Activated CD4-positive, alpha-beta memory T cell treated with anti-CD3 and anti-CD28 coated beads for 36 hours (primary cell): Measurements from ENCODE around the gene ROR2. TPM values are rescaled to one million over a fixed set of nuclear protein-coding genes. Genes with fewer than 3 reads are reported as not detected.

Experiments used
- CTCF ChIA-PET: fragments of 350-600 bp; sonication (Branson Sonifier 250); formaldehyde crosslinking; loops from one replicate; lab custom pipeline; 2021; ENCODE audit warnings: antibody characterized with exemption, inconsistent platforms; lab: Charles Lee
- POLR2A ChIA-PET: fragments of 350-600 bp; sonication (Branson Sonifier 250); formaldehyde crosslinking; loops from one replicate; lab custom pipeline; 2021; ENCODE audit warnings: antibody characterized with exemption; lab: Charles Lee
- DNase-seq: peaks from one replicate; pipeline ENCODE4 v3.0.0-alpha.2; 2020
- H3K27ac Mint-ChIP-seq: one replicate; pipeline ENCODE4 v1.8.0; 2021; ENCODE audit warnings: mixed read lengths
- H3K27me3 Mint-ChIP-seq: one replicate; pipeline ENCODE4 v1.8.0; 2021; ENCODE audit warnings: mixed read lengths
- H3K36me3 Mint-ChIP-seq: one replicate; pipeline ENCODE4 v1.8.0; 2021; ENCODE audit warnings: mixed read lengths
- H3K4me1 Mint-ChIP-seq: one replicate; pipeline ENCODE4 v1.8.0; 2021; ENCODE audit warnings: low read depth, mixed read lengths
- H3K4me3 Mint-ChIP-seq: one replicate; pipeline ENCODE4 v1.8.0; 2021; ENCODE audit warnings: mild to moderate bottlenecking, mixed read lengths
- H3K9me3 Mint-ChIP-seq: one replicate; pipeline ENCODE4 v1.8.0; 2021; ENCODE audit warnings: mixed read lengths
- intact Hi-C: fragments of 100-400 bp; cut with micrococcal nuclease; formaldehyde crosslinking; loops from one replicate; pipeline ENCODE4 v1.15.1; 2023
- total RNA-seq, 2 experiments: library from RNA; stranded (reverse); gene quantifications; one replicate each; pipeline ENCODE4 v1.2.3, GENCODE V29; 2021

The ROR2 gene
- total RNA-seq, 2 experiments from 2014 or later = 0.05 to 0.31 TPM

DNA sequence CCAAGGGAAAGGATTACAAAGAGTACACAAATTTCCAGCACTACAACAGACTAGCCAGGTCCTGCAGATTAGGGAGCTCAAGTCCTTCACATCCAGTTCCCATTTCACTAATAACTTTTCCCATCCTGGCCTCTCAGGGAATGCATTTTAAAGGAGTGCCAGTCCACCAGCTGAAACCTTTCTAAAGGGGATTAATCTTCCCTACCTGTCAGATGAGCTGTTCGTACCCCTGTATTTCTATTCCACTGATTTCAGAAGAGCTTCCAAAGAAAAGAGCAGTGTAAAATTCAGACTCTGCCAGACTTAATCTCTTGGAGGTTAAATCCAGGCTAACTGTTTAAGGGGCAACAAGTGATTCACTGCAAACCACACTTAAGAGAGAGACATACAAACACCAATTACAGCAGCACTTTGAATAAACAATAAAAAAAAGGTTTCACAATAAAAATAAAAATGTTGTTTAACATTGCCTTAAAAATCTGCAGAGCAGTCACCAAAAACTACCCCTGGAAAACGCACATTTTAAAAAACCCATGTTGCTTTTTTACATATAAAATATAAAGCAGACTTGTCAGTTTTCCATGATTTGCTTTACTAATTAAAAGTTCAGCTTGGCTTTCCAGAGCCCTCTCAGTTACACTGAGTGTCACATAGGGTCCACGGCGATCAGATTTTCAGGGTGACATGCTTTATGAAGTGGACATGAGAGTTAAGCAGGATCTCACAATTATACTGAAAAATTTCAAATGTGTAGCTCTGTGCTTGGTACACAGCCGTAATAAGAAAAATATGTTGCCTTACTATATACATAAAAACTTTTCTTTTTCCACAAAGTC lies 3.2 kb downstream of the ROR2 start:
- intact Hi-C loops = no loop called here
- H3K27me3 Mint-ChIP-seq = peaks cover 50% of the 10 kb centered on the region
- peaks cover 4% of the 10 kb centered on the region for H3K4me1 Mint-ChIP-seq
- no peak overlapping the region for H3K4me3 Mint-ChIP-seq
- no peak for DNase-seq
- no peak overlapping the region for H3K27ac Mint-ChIP-seq
- H3K9me3 Mint-ChIP-seq = no peaks in the 10 kb centered on the region
- ChIA-PET POLR2A (no interaction called here), CTCF (interaction anchor here (0.9 kb wide), 1 partner anchor 9 kb away, joined by 3 read pairs; no protein-coding TSS in a partner anchor)
- H3K36me3 Mint-ChIP-seq = no peaks in the 10 kb centered on the region

DNA sequence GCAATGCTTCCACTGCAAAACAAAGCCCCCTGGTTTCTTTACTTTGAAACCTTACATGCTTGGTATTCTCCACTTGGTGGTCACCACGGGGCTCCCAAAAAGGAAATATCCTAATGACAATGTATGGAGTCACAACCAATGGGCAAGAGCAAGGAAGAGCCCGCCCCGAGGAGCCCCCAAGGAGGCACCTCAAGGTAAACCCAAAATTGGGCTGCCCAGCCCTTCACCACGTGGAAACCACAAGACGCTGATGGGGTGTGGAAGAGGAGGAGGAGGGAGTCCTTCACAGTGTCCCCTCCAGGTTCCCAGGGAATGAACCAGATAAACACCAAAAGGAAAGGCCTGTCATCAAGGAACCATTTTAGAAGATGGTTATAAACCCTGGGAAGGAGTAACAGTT lies 3.8 kb downstream of the ROR2 start:
- H3K27ac Mint-ChIP-seq = no peak overlapping the region
- H3K27me3 Mint-ChIP-seq = peaks cover 44% of the 10 kb centered on the region
- H3K9me3 Mint-ChIP-seq = no peaks in the 10 kb centered on the region
- H3K4me3 Mint-ChIP-seq = no peak overlapping the region
- POLR2A ChIA-PET = no interaction called here
- no peaks in the 10 kb centered on the region for H3K36me3 Mint-ChIP-seq
- no peak for DNase-seq
- CTCF ChIA-PET = interaction anchor here (0.8 to 0.9 kb wide), 2 partner anchors 9 to 10 kb away, joined by 3 read pairs; no protein-coding TSS in a partner anchor
- H3K4me1 Mint-ChIP-seq = peaks cover 4% of the 10 kb centered on the region
- intact Hi-C loops = no loop called here

DNA sequence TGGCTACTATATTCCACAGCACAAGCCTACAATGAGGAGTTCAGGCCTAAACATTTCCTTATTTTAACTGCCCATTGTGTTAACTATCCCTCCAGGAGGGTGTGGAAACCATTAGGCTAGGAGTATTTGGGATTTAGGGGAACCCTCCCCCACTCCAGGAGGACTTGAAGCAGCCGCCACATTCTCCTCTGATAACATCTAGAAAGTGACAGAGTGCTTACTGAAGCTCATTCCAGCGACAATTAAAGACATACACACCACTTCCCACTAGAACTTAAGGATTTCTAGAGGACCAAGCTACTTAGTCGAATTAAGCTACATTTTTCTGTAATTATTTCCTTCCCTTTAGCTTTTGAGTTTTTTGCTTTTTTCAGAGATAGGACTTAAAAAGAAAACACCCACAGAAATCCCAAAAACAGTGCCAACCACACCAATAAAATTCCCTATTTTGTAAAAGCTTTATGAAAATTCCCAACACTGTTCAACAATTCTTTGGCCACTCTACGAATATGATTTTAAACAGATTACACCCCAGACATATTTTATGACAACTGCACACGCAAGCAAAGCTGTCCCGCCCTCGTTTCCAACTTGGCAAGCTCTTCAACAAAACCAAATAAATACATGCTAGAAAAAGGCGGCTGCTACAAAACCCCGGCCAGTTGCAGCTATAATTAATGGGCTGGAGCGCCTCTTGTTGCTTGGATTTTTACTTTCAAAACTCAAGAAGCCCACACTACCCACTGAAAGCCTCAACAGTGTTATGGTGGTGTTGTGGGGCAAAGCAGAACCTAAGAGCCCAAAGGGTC lies 4.5 kb downstream of the ROR2 start:
- no peak overlapping the region for H3K27ac Mint-ChIP-seq
- no peaks in the 10 kb centered on the region for H3K36me3 Mint-ChIP-seq
- intact Hi-C loops = no loop called here
- DNase-seq = no peak
- H3K4me3 Mint-ChIP-seq = no peak overlapping the region
- ChIA-PET POLR2A (interaction anchor here (0.6 kb wide), 1 partner anchor 846 kb away, joined by 3 read pairs; no protein-coding TSS in a partner anchor), CTCF (interaction anchor here (0.8 to 1.6 kb wide), 2 partner anchors 9 to 10 kb away, joined by 3 to 4 read pairs; no protein-coding TSS in a partner anchor)
- H3K27me3 Mint-ChIP-seq = peaks cover 37% of the 10 kb centered on the region
- no peaks in the 10 kb centered on the region for H3K9me3 Mint-ChIP-seq
- peaks cover 2% of the 10 kb centered on the region for H3K4me1 Mint-ChIP-seq

DNA sequence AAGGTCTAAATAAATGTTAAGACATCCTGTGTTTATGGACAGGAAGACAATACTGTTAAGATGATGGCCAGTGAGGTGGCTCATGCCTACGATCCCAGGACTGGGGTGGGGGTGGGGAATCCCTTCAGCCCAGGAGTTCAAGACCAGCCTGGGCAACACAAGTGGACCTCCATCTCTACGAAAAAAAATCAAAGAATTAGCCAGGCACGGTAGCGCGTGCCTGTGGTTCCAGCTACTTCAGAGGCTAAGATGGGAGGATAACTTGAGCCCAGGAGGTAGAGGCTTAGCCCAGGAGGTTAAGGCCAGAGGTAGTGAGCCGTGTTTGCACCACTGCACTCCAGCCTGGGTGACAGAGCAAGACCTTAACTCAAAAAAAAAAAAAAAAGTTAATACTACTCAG lies 5.3 kb downstream of the ROR2 start:
- CTCF ChIA-PET = interaction anchor here (1.6 kb wide), 1 partner anchor 9 kb away, joined by 4 read pairs; no protein-coding TSS in a partner anchor
- H3K27ac Mint-ChIP-seq = no peak overlapping the region
- no peak for DNase-seq
- H3K36me3 Mint-ChIP-seq = no peaks in the 10 kb centered on the region
- intact Hi-C loops = no loop called here
- H3K27me3 Mint-ChIP-seq = peaks cover 34% of the 10 kb centered on the region
- no peaks in the 10 kb centered on the region for H3K9me3 Mint-ChIP-seq
- no peak overlapping the region for H3K4me3 Mint-ChIP-seq
- H3K4me1 Mint-ChIP-seq = no peaks in the 10 kb centered on the region
- POLR2A ChIA-PET = interaction anchor here (0.6 kb wide), 1 partner anchor 845 kb away, joined by 3 read pairs; no protein-coding TSS in a partner anchor

DNA sequence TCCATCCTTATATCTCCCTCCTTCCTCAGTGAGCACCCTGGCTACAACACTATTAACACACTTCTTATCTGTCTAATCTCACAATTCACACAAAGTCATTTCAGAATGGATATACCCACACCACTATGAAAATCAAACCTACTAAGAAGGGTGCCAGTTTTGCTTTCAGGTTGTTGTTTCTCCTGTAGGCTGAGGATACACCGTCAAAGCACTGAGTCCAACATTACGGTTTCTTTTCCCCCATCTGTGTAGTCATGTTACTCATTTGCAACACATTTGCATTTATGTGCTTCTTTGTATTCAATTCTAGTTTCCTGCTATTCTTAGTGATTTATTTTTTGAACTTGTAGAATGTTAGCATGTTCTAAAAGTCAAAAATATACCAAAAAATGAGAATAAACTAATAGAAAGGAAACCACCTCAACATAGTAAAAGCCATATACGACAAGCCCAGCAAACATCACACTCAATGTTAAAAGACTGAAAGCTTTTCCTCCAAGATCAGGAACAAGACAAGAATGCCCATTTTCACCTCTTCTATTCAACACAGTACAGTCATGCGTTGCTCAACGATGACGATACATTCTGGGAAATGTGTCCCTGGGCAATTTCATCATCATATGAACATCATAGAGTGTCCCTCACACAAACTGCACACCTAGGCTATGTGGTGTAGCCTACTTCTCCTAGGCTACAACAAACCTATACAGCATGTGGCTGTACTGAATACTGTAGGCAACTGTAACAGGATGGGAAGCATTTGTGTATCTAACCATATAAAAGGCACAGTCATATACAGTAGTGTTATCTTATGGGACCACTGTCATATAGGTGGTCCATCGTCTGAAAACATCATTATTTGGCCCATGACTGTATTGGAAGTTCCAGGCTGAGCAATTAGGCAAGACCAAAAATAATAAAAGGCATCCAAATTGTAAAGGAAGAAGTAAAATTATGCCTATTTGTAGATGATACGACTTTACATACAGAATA lies 6.3 kb downstream of the ROR2 start:
- H3K27me3 Mint-ChIP-seq = peaks cover 35% of the 10 kb centered on the region

DNA sequence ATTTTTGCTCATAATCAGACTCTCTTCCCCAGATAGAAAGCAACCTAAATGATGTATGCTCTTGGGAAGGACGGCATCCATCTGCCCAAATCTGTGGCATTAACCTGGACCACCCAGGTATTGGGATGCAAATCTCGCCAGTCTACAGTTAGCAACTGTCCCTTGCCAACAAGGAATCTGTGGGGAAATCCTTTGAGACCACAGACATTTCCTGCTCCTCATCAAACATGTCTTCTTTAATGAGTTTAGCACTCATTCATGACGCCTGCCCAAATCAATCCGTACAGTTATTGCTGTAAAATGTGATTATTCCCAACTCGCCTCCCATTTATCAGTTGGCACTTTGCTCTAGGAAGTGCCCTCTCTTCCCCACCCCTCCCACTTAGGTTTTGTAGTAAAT lies 7.8 kb downstream of the ROR2 start:
- no peaks in the 10 kb centered on the region for H3K9me3 Mint-ChIP-seq
- no peaks in the 10 kb centered on the region for H3K36me3 Mint-ChIP-seq
- H3K4me3 Mint-ChIP-seq = no peak overlapping the region
- no peak for DNase-seq
- CTCF ChIA-PET = interaction anchor here (1.2 kb wide), 1 partner anchor 9 kb away, joined by 3 read pairs; no protein-coding TSS in a partner anchor
- H3K4me1 Mint-ChIP-seq = no peaks in the 10 kb centered on the region
- peaks cover 26% of the 10 kb centered on the region for H3K27me3 Mint-ChIP-seq
- H3K27ac Mint-ChIP-seq = no peak overlapping the region
- POLR2A ChIA-PET = no interaction called here
- intact Hi-C loops = no loop called here

More for the DNA sequence above, 6.3 kb downstream of the ROR2 start:
- ChIA-PET POLR2A (no interaction called here), CTCF (interaction anchor here (1.6 kb wide), 1 partner anchor 10 kb away, joined by 4 read pairs; no protein-coding TSS in a partner anchor)
- no peaks in the 10 kb centered on the region for H3K9me3 Mint-ChIP-seq
- H3K27ac Mint-ChIP-seq = peak overlapping the region; percentile 15
- H3K4me3 Mint-ChIP-seq = no peak overlapping the region
- DNase-seq = no peak
- H3K36me3 Mint-ChIP-seq = no peaks in the 10 kb centered on the region
- intact Hi-C loops = no loop called here
- H3K4me1 Mint-ChIP-seq = no peaks in the 10 kb centered on the region

DNA sequence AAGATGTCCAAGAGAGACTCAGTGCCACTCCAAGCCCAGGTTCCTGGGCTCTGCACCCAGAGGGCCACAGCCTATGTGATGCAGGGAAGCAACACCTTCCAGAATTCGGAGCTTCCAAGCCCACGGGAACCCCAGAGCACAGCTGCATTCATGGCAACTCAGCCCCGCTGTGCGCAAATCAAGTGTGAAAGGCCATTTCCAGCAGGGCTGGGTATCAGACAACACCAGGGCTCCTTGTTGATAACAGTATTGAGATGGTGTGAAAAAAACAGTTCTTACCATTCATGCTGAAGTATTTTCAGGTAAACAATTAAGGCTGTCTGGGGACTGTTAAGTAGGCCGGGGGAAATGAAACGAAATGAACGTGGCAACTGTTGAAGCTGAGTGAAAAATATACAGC lies 10.1 kb downstream of the ROR2 start:
- Mint-ChIP-seq H3K36me3 (no peaks in the 10 kb centered on the region), H3K4me3 (no peak overlapping the region), H3K9me3 (no peaks in the 10 kb centered on the region), H3K4me1 (no peaks in the 10 kb centered on the region), H3K27me3 (peaks cover 15% of the 10 kb centered on the region), H3K27ac (no peak overlapping the region)
- intact Hi-C loops = no loop called here
- ChIA-PET POLR2A (no interaction called here), CTCF (no interaction called here)
- no peak for DNase-seq

DNA sequence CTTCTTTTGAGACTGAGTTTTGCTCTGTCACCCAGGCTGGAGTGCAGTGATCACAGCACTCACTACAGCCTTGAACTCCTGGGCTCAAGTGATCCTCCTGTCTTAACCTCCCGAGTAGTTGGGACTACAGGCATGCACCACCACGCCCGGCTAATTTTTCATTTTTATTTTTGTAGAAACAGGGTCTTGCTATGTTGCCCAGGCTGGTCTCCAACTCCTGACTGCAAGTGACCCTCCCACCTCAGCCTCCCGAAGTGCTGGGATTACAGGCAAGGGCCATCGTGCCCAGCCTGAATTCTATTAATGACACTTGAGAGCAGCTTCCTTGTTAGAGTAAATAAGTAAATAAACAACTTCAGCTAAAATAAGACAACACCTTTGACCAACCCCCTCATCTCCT lies 12.3 kb downstream of the ROR2 start:
- no peaks in the 10 kb centered on the region for H3K4me1 Mint-ChIP-seq
- H3K36me3 Mint-ChIP-seq = no peaks in the 10 kb centered on the region
- H3K27ac Mint-ChIP-seq = no peak overlapping the region
- no peaks in the 10 kb centered on the region for H3K9me3 Mint-ChIP-seq
- no peak overlapping the region for H3K4me3 Mint-ChIP-seq
- DNase-seq = no peak
- POLR2A ChIA-PET = no interaction called here
- intact Hi-C loops = no loop called here
- H3K27me3 Mint-ChIP-seq = peaks cover 7% of the 10 kb centered on the region
- CTCF ChIA-PET = interaction anchor here (2.6 kb wide), 1 partner anchor 13 kb away, joined by 7 read pairs; the partner anchor contains the start of gene ROR2

DNA sequence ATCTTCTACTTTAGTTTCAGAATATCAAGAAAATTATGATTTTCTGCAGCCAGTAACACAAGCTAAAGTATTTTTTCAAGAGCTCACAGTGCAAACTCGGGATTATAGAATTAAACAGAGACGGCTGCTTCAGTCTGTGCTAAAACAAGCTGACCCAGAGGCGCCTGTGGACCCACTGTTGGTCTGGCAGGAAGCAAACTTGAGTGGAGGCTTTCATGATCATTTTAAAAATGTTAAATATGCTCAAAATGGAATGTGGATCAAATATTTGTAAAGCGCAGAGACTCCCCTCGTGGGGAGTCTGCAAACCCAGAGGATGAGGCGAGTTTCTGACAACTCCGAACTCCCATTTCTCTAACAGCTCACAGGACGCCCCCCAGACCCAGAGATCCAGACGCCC lies 13.0 kb downstream of the ROR2 start:
- H3K9me3 Mint-ChIP-seq = no peaks in the 10 kb centered on the region
- no peaks in the 10 kb centered on the region for H3K4me1 Mint-ChIP-seq
- no peak for DNase-seq
- H3K27me3 Mint-ChIP-seq = peaks cover 7% of the 10 kb centered on the region
- CTCF ChIA-PET = interaction anchor here (2.6 kb wide), 1 partner anchor 13 kb away, joined by 7 read pairs; the partner anchor contains the start of gene ROR2
- POLR2A ChIA-PET = no interaction called here
- H3K36me3 Mint-ChIP-seq = no peaks in the 10 kb centered on the region
- no peak overlapping the region for H3K4me3 Mint-ChIP-seq
- intact Hi-C loops = no loop called here
- no peak overlapping the region for H3K27ac Mint-ChIP-seq

DNA sequence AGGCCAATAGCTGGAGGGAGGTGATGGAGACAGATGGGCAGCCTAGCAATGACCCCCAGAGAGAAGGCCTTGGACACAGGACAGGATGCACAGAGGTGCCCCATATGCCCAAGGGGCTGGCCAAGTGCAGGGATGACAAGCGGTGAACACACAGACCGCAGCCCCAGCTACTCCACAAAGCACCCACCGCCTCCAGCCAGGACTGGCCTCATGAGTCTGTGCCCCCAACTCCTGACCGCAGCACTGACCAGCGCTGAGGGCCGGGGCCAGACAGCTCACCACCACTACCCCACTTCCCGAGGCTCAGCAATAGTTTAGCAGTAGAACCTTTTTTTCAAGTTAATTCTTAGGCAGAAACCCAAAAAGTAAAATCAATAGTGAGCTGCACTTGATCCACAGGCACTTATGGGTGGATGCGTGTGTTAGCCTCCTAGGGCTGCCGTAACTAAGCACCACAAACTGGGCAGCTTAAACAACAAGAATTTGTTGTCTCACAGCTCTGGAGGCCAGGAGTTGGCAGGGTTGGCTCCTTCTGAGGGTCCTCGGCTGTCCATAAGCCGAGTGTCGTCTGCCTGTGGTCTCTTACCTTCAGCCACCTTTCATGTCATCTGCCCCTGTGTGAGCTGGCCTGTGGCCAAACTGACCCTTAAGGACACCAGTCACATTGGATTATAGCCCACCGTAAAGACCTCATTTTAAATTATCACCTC lies 14.1 kb downstream of the ROR2 start:
- no peaks in the 10 kb centered on the region for H3K36me3 Mint-ChIP-seq
- no peak for DNase-seq
- intact Hi-C loops = no loop called here
- no peaks in the 10 kb centered on the region for H3K4me1 Mint-ChIP-seq
- no peak overlapping the region for H3K4me3 Mint-ChIP-seq
- CTCF ChIA-PET = interaction anchor here (2.6 kb wide), 1 partner anchor 14 kb away, joined by 7 read pairs; the partner anchor contains the start of gene ROR2
- POLR2A ChIA-PET = no interaction called here
- H3K27ac Mint-ChIP-seq = no peak overlapping the region
- H3K9me3 Mint-ChIP-seq = peaks cover 5% of the 10 kb centered on the region
- peaks cover 7% of the 10 kb centered on the region for H3K27me3 Mint-ChIP-seq
